Measurements from ENCODE around the gene FGD5. TPM values are rescaled to one million over a fixed set of nuclear protein-coding genes. Genes with fewer than 3 reads are reported as not detected.
"Not testable (repeated sequence)": the region's sequence is repeated elsewhere in the genome, so short reads cannot be mapped to it uniquely, and the experiment has no call there.

Gene FGD5
- total RNA-seq, 2 donors from 2014 or later: not detected

GRCh38 chr3:14891135-14892132 is 72.7 kb downstream of the FGD5 start:
- Mint-ChIP-seq H3K9me3 (peaks cover 0 to 4% of the 10 kb centered on the region in 2 donors), H3K27ac (peak overlapping the region in 1 of 2 donors; percentile 61), H3K36me3 (no peaks in the 10 kb centered on the region)
- DNase-seq (ENCODE audit: low spot score in 2 of 2): no peak
- no peak for ATAC-seq

- no peak for ATAC-seq
- no peak for DNase-seq (ENCODE audit: low spot score in 2 of 2)
- peaks cover 0 to 4% of the 10 kb centered on the region in 2 donors for H3K9me3 Mint-ChIP-seq
- H3K27ac Mint-ChIP-seq: no peak overlapping the region
- H3K36me3 Mint-ChIP-seq: no peaks in the 10 kb centered on the region
These were observed 73.5 kb downstream of the FGD5 start for GRCh38 chr3:14892226-14892625.

GRCh38 chr3:14894085-14894484 is 75.3 kb downstream of the FGD5 start:
- peaks cover 0 to 4% of the 10 kb centered on the region in 2 donors for H3K9me3 Mint-ChIP-seq
- H3K36me3 Mint-ChIP-seq: no peaks in the 10 kb centered on the region
- ATAC-seq (no peak), DNase-seq (ENCODE audit: low spot score in 2 of 2) (no peak)
- no peak overlapping the region for H3K27ac Mint-ChIP-seq

GRCh38 chr3:14897266-14897665 is 78.5 kb downstream of the FGD5 start:
- Mint-ChIP-seq H3K36me3 (no peaks in the 10 kb centered on the region), H3K9me3 (peaks cover 0 to 4% of the 10 kb centered on the region in 2 donors), H3K27ac (no peak overlapping the region)
- DNase-seq (ENCODE audit: low spot score in 2 of 2) (no peak), ATAC-seq (no peak)

- Mint-ChIP-seq H3K27ac (no peak overlapping the region), H3K9me3 (peaks cover 0 to 3% of the 10 kb centered on the region in 2 donors), H3K36me3 (no peaks in the 10 kb centered on the region)
- no peak for ATAC-seq
- no peak for DNase-seq (ENCODE audit: low spot score in 2 of 2)
These were observed 80.2 kb downstream of the FGD5 start for GRCh38 chr3:14898929-14899328.

GRCh38 chr3:14899993-14900618 is 81.3 kb downstream of the FGD5 start:
- no peak overlapping the region for H3K27ac Mint-ChIP-seq
- no peak for DNase-seq (ENCODE audit: low spot score in 2 of 2)
- ATAC-seq: no peak
- H3K9me3 Mint-ChIP-seq: peaks cover 2% of the 10 kb centered on the region in 2 donors
- no peaks in the 10 kb centered on the region for H3K36me3 Mint-ChIP-seq

- no peak overlapping the region for H3K27ac Mint-ChIP-seq
- peaks cover 8 to 12% of the 10 kb centered on the region in 2 donors for H3K9me3 Mint-ChIP-seq
- DNase-seq (ENCODE audit: low spot score in 2 of 2): no peak
These were observed 82.4 kb downstream of the FGD5 start for GRCh38 chr3:14900881-14901873.

GRCh38 chr3:14902719-14903118 is 84.0 kb downstream of the FGD5 start:
- ATAC-seq: no peak
- Mint-ChIP-seq H3K27ac (no peak overlapping the region), H3K9me3 (peaks cover 8 to 12% of the 10 kb centered on the region in 2 donors), H3K36me3 (peaks cover 0 to 15% of the 10 kb centered on the region in 2 donors)
- DNase-seq (ENCODE audit: low spot score in 2 of 2): no peak

More at GRCh38 chr3:14900881-14901873, 82.4 kb downstream of the FGD5 start:
- ATAC-seq: no peak
- H3K36me3 Mint-ChIP-seq: peaks cover 0 to 9% of the 10 kb centered on the region in 2 donors

- H3K9me3 Mint-ChIP-seq: peaks cover 8 to 12% of the 10 kb centered on the region in 2 donors
These were observed 84.7 kb downstream of the FGD5 start for GRCh38 chr3:14903501-14903900.

GRCh38 chr3:14905055-14905657 is 86.4 kb downstream of the FGD5 start:
- peaks cover 8 to 12% of the 10 kb centered on the region in 2 donors for H3K9me3 Mint-ChIP-seq
- peaks cover 0 to 15% of the 10 kb centered on the region in 2 donors for H3K36me3 Mint-ChIP-seq
- H3K27ac Mint-ChIP-seq: no peak overlapping the region
- no peak for DNase-seq (ENCODE audit: low spot score in 2 of 2)
- no peak for ATAC-seq

More at GRCh38 chr3:14903501-14903900, 84.7 kb downstream of the FGD5 start:
- not testable (repeated sequence) for H3K27ac Mint-ChIP-seq; DNase-seq (ENCODE audit: low spot score in 2 of 2); ATAC-seq
- peaks cover 0 to 15% of the 10 kb centered on the region in 2 donors for H3K36me3 Mint-ChIP-seq

- Mint-ChIP-seq H3K9me3 (peaks cover 8 to 12% of the 10 kb centered on the region in 2 donors), H3K27ac (no peak overlapping the region), H3K36me3 (peaks cover 0 to 15% of the 10 kb centered on the region in 2 donors)
- no peak for ATAC-seq
- DNase-seq (ENCODE audit: low spot score in 2 of 2): no peak
These were observed 87.7 kb downstream of the FGD5 start for GRCh38 chr3:14906355-14906971.

- DNase-seq (ENCODE audit: low spot score in 2 of 2) (no peak), ATAC-seq (no peak)
- Mint-ChIP-seq H3K36me3 (peaks cover 0 to 15% of the 10 kb centered on the region in 2 donors), H3K9me3 (peaks cover 8 to 12% of the 10 kb centered on the region in 2 donors), H3K27ac (no peak overlapping the region)
These were observed 88.5 kb downstream of the FGD5 start for GRCh38 chr3:14907043-14907966.

GRCh38 chr3:14909250-14909649 is 90.5 kb downstream of the FGD5 start:
- Mint-ChIP-seq H3K36me3 (peaks cover 0 to 15% of the 10 kb centered on the region in 2 donors), H3K9me3 (peaks cover 8 to 12% of the 10 kb centered on the region in 2 donors), H3K27ac (no peak overlapping the region)
- ATAC-seq (no peak), DNase-seq (ENCODE audit: low spot score in 2 of 2) (no peak)

GRCh38 chr3:14911651-14912050 is 92.9 kb downstream of the FGD5 start:
- H3K9me3 Mint-ChIP-seq: no peaks in the 10 kb centered on the region
- peak overlapping the region in 1 of 2 donors; percentile 3 for H3K27ac Mint-ChIP-seq
- ATAC-seq (no peak), DNase-seq (ENCODE audit: low spot score in 2 of 2) (no peak)
- peaks cover 0 to 2% of the 10 kb centered on the region in 2 donors for H3K36me3 Mint-ChIP-seq
